NCI-H2196 treated with DMSO at 0.1 percent for 48 hours (cell line): ENCODE results near the gene SLC6A5.
"Not testable (repeated sequence)": the region's sequence is repeated elsewhere in the genome, so short reads cannot be mapped to it uniquely, and the experiment has no call there.

Experiments used
- DNase-seq: peaks from one replicate; lab custom pipeline; 2025; ENCODE audit not compliant: unreplicated experiment; lab: John Stamatoyannopoulos, UW

SLC6A5 gene

GRCh38 chr11:20599221-20600019 lies at the start of gene SLC6A5:
SLC6A5 (plus strand) TSS chr11:20599608; CDS start chr11:20599673, 65 bp downstream.
- no peak for DNase-seq

GRCh38 chr11:20551096-20551495 lies 48.3 kb upstream of the SLC6A5 start:
- no peak for DNase-seq

- DNase-seq, result no peak
Measured at GRCh38 chr11:20555783-20556182, 43.6 kb upstream of the SLC6A5 start.

GRCh38 chr11:20556396-20556795 lies 43.0 kb upstream of the SLC6A5 start:
- not testable (repeated sequence) for DNase-seq

GRCh38 chr11:20558741-20559140 lies 40.7 kb upstream of the SLC6A5 start:
- DNase-seq, result no peak

- DNase-seq, result no peak
Measured at GRCh38 chr11:20559523-20560300, 39.7 kb upstream of the SLC6A5 start.

GRCh38 chr11:20561915-20562314 lies 37.5 kb upstream of the SLC6A5 start:
- no peak for DNase-seq

GRCh38 chr11:20563866-20564265 lies 35.5 kb upstream of the SLC6A5 start:
- no peak for DNase-seq

- no peak for DNase-seq
Measured at GRCh38 chr11:20564846-20565635, 34.4 kb upstream of the SLC6A5 start.

GRCh38 chr11:20566115-20566514 lies 33.3 kb upstream of the SLC6A5 start:
- not testable (repeated sequence) for DNase-seq

- no peak for DNase-seq
Measured at GRCh38 chr11:20566591-20567434, 32.6 kb upstream of the SLC6A5 start.

GRCh38 chr11:20579725-20580124 lies 19.7 kb upstream of the SLC6A5 start:
- not testable (repeated sequence) for DNase-seq

- DNase-seq, result no peak
Measured at GRCh38 chr11:20583201-20583600, 16.2 kb upstream of the SLC6A5 start.

GRCh38 chr11:20584093-20584774 lies 15.2 kb upstream of the SLC6A5 start:
- DNase-seq, result no peak

- no peak for DNase-seq
Measured at GRCh38 chr11:20589796-20590195, 9.6 kb upstream of the SLC6A5 start.

GRCh38 chr11:20590381-20590780 lies 9.0 kb upstream of the SLC6A5 start:
- DNase-seq, result no peak

- no peak for DNase-seq
Measured at GRCh38 chr11:20592741-20593140, 6.7 kb upstream of the SLC6A5 start.

- DNase-seq, result no peak
Measured at GRCh38 chr11:20594274-20595061, 4.9 kb upstream of the SLC6A5 start.

- DNase-seq, result no peak
Measured at GRCh38 chr11:20595101-20595500, 4.3 kb upstream of the SLC6A5 start.
